Measurements from ENCODE around the gene MAML3. TPM values are rescaled to one million over a fixed set of nuclear protein-coding genes. Genes with fewer than 3 reads are reported as not detected.

MAML3 gene
- total and polyA plus RNA-seq, 9 donors: 11.1 to 23.8 (median 14.9) TPM

DNA sequence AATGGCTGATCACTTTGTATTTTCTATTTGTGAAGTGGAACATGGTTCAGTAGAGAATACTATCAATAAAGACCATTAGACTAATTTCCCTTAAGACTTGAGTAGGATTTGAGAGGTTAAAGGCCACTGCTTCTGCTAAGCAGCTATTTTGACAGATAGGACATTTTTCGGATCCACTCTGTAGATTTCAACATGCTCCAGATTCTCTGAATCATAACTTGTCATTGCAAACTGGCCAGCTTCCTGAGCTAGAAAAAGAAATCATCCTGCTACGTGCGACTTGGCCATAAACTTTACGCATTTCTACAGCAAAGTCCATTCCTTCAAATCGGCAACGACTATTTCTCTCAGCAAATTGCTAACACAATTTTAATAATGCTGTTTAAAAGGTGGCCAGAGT lies 433.2 kb downstream of the MAML3 start:
- TF ChIP-seq POLR2A (IDR thresholded peaks at IDR 0.05) (no peak), EP300 (IDR thresholded peaks at IDR 0.05) (no peak)
- TF ChIP-seq, protein P1, sequence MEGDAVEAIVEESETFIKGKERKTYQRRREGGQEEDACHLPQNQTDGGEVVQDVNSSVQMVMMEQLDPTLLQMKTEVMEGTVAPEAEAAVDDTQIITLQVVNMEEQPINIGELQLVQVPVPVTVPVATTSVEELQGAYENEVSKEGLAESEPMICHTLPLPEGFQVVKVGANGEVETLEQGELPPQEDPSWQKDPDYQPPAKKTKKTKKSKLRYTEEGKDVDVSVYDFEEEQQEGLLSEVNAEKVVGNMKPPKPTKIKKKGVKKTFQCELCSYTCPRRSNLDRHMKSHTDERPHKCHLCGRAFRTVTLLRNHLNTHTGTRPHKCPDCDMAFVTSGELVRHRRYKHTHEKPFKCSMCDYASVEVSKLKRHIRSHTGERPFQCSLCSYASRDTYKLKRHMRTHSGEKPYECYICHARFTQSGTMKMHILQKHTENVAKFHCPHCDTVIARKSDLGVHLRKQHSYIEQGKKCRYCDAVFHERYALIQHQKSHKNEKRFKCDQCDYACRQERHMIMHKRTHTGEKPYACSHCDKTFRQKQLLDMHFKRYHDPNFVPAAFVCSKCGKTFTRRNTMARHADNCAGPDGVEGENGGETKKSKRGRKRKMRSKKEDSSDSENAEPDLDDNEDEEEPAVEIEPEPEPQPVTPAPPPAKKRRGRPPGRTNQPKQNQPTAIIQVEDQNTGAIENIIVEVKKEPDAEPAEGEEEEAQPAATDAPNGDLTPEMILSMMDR (IDR thresholded peaks at IDR 0.05): no peak
- no peak overlapping the region for H3K4me3 ChIP-seq
- intact Hi-C loops (cut with DNase I): loop anchor here in 1 of 4 donors (10.0 kb wide), 1 partner anchor 56 kb away; the partner anchor contains the start of gene MGST2
- H3K4me1 ChIP-seq (ENCODE audit: insufficient read depth): peaks cover 2% of the 10 kb centered on the region
- no peaks in the 10 kb centered on the region for H3K36me3 ChIP-seq
- no peaks in the 10 kb centered on the region for H3K9me3 ChIP-seq
- DNase-seq: no peak
- WGBS, 3 donors: 82 to 90% (median 84%) methylated on average over 6 of the region's 6 CpGs
- no peak overlapping the region for H3K27ac ChIP-seq
- H3K27me3 ChIP-seq: no peaks in the 10 kb centered on the region

DNA sequence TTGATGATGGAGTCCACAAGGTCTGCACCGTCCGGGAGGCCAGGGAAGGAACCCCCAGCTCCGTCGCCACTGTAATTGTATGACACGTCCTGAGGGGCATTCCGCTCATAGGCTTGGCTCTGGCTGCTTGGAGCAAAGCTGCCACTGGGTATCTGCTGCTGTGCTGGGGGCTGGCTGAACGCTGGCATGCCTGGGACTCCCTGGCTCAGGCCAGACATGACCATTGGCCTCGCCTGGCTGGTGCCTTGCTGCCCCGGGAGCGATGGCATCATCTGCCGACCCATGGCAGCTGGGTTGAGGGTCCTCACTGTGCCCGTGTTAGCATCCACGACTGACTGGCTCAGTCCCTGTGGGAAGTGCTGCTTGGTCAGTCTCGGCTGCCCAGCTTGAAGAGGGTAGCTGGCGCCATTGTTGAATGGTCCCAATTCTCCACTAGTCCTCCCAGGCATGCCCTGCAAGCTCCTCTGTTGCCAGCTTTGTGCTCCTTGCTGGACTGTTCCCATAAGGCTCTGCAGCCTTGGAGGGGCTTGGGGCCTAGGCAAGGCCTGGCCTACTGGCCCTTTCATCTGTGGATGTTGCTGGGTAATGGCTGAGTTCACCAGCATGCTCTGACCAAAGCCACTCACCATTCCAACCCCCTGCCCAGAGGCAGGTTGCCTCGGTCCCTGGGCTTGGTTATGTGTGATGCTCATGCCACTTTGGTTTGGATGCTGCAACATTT lies 434.4 kb downstream of the MAML3 start:
- Histone ChIP-seq H3K4me1 (ENCODE audit: insufficient read depth) (peaks cover 3% of the 10 kb centered on the region), H3K36me3 (no peaks in the 10 kb centered on the region), H3K9me3 (no peaks in the 10 kb centered on the region), H3K27me3 (no peaks in the 10 kb centered on the region), H3K4me3 (no peak overlapping the region), H3K27ac (no peak overlapping the region)
- 96 to 97% (median 97%) methylated on average over 16 of the region's 16 CpGs for WGBS, 3 donors
- intact Hi-C loops (cut with DNase I): loop anchor here in 1 of 4 donors (10.0 kb wide), 1 partner anchor 55 kb away; the partner anchor contains the start of gene MGST2
- DNase-seq: no peak
- TF ChIP-seq EP300 (IDR thresholded peaks at IDR 0.05): no peak
- TF ChIP-seq POLR2A (IDR thresholded peaks at IDR 0.05): no peak
- TF ChIP-seq, protein P1 (IDR thresholded peaks at IDR 0.05): no peak

DNA sequence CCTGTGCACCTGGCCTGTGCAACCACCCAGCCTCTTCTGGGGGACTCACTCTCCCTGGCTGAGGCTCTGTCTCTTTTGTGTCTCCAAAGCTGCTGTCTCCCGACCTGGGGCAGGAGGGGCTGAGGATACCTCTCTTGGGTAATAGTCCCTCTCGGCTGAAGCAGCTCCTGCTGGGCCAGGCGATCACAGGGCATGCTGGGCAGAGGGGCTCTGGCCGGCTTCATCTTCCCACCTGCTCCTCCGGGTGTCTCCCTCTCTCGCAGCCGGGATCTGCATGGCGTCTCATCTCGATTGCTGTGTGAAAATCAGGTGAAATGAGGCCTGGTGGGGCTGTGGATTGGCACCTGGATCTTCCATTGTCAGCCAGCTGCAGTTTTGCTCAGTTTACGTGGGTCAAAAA lies 435.2 kb downstream of the MAML3 start:
- Histone ChIP-seq H3K4me3 (no peak overlapping the region), H3K27ac (no peak overlapping the region), H3K9me3 (no peaks in the 10 kb centered on the region), H3K27me3 (no peaks in the 10 kb centered on the region), H3K4me1 (ENCODE audit: insufficient read depth) (peaks cover 3% of the 10 kb centered on the region), H3K36me3 (no peaks in the 10 kb centered on the region)
- intact Hi-C loops (cut with DNase I): no loop called here
- TF ChIP-seq, protein P1 (IDR thresholded peaks at IDR 0.05): no peak
- TF ChIP-seq EP300 (IDR thresholded peaks at IDR 0.05) (no peak), POLR2A (IDR thresholded peaks at IDR 0.05) (no peak)
- no peak for DNase-seq
- WGBS, 3 donors: 91 to 94% (median 92%) methylated on average over 10 of the region's 10 CpGs

DNA sequence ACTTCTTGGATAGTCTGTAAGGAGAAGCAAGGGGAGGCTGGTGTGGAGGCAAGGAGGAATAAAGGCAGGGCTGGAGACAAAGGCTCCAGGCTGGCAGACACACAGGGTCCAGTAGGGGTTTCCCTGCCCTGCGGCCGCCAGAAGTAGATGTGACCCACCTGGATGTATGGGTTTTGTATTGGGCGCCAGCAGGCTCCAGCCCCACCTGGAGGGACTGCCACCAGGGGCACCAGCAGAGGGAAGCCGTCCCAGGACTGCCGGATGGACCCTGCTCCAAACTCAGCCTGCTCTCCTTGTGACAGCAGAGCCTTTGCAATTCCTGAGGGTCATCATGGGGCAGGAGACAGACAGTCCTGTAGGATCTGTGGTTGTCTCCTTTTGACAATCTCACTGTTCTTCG lies 435.6 kb downstream of the MAML3 start:
- Histone ChIP-seq H3K9me3 (no peaks in the 10 kb centered on the region), H3K4me1 (ENCODE audit: insufficient read depth) (peaks cover 3% of the 10 kb centered on the region), H3K36me3 (no peaks in the 10 kb centered on the region), H3K27ac (no peak overlapping the region), H3K27me3 (no peaks in the 10 kb centered on the region), H3K4me3 (no peak overlapping the region)
- DNase-seq: no peak
- TF ChIP-seq EP300 (IDR thresholded peaks at IDR 0.05) (no peak), POLR2A (IDR thresholded peaks at IDR 0.05) (no peak)
- TF ChIP-seq, protein P1 (IDR thresholded peaks at IDR 0.05): no peak
- 95 to 96% (median 95%) methylated on average over 6 of the region's 6 CpGs for WGBS, 3 donors
- intact Hi-C loops (cut with DNase I): no loop called here
